ENCODE results near the gene DNPH1.
A peak's percentile ranks its signal among the peaks of the same experiment; 100 is the strongest.

Gene DNPH1

DNA sequence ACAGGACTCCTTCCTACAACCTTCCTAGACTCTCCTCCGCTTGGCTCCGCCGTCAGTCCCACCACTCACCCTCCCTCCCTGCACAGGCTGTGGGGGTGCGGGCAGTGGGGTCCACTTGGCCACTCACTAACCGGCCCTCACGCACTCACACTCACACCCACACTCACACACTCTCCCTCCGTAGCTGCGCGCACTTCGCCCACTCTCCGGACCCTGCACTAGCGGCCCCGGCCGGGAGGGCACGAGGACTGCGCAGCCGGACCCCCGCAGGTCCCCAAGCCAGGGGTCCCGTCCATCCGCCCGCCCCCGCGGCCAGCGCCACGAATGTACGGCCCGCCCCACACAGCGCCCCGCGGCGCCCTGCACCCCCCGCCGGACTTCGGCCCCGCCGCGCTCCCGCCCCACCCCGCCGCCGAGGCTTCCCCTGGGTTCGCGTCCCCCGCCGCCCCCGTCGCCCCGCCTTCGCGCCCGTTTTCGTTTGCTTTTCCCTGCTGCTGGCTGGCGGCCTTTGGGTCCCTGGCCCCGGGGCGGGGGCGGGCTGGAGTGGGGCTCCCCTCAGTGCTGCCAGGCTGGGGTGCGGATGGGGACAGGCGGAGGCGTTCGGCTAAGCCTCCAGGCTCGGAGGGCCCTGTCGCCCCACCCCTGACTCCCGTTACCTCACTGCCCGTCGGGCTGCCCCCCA is 45.8 kb upstream of the DNPH1 start:
- Histone ChIP-seq H3K36me3 (ENCODE audit: insufficient read depth, low read length) (no peaks in the 10 kb centered on the region), H3F3A (ENCODE audit: insufficient read depth, low read length) (no peaks in the 10 kb centered on the region), H2AFZ (ENCODE audit: low read length) (no peak overlapping the region), H3K27me3 (ENCODE audit: insufficient read depth, low read length) (peaks cover 10% of the 10 kb centered on the region; the same call in 1 of the 2 replicates), H3K9me3 (ENCODE audit: low read length) (no peaks in the 10 kb centered on the region), H3K79me2 (ENCODE audit: insufficient read depth, low read length) (no peaks in the 10 kb centered on the region), H3K9me2 (ENCODE audit: low read depth, low read length) (no peaks in the 10 kb centered on the region), H3K9ac (ENCODE audit: low read length) (no peak overlapping the region), H3K4me3 (ENCODE audit: low read depth, low read length, poor library complexity, severe bottlenecking) (no peak overlapping the region), H3K4me2 (ENCODE audit: low read length) (peak overlapping the region; percentile 23; the same call in 1 of the 2 replicates), H3K27ac (ENCODE audit: low read depth, low read length, poor library complexity, severe bottlenecking) (no peak overlapping the region), H3K4me1 (ENCODE audit: insufficient read depth, low read length, severe bottlenecking) (peaks cover 15% of the 10 kb centered on the region), H4K20me1 (ENCODE audit: insufficient read depth, low read length) (no peaks in the 10 kb centered on the region)
- no peak for TF ChIP-seq EZH2 (IDR thresholded peaks at IDR 0.05; ENCODE audit: borderline replicate concordance, low read length)
- TF ChIP-seq, protein P1, sequence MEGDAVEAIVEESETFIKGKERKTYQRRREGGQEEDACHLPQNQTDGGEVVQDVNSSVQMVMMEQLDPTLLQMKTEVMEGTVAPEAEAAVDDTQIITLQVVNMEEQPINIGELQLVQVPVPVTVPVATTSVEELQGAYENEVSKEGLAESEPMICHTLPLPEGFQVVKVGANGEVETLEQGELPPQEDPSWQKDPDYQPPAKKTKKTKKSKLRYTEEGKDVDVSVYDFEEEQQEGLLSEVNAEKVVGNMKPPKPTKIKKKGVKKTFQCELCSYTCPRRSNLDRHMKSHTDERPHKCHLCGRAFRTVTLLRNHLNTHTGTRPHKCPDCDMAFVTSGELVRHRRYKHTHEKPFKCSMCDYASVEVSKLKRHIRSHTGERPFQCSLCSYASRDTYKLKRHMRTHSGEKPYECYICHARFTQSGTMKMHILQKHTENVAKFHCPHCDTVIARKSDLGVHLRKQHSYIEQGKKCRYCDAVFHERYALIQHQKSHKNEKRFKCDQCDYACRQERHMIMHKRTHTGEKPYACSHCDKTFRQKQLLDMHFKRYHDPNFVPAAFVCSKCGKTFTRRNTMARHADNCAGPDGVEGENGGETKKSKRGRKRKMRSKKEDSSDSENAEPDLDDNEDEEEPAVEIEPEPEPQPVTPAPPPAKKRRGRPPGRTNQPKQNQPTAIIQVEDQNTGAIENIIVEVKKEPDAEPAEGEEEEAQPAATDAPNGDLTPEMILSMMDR (IDR thresholded peaks at IDR 0.05; ENCODE audit: low read length), result no peak

DNA sequence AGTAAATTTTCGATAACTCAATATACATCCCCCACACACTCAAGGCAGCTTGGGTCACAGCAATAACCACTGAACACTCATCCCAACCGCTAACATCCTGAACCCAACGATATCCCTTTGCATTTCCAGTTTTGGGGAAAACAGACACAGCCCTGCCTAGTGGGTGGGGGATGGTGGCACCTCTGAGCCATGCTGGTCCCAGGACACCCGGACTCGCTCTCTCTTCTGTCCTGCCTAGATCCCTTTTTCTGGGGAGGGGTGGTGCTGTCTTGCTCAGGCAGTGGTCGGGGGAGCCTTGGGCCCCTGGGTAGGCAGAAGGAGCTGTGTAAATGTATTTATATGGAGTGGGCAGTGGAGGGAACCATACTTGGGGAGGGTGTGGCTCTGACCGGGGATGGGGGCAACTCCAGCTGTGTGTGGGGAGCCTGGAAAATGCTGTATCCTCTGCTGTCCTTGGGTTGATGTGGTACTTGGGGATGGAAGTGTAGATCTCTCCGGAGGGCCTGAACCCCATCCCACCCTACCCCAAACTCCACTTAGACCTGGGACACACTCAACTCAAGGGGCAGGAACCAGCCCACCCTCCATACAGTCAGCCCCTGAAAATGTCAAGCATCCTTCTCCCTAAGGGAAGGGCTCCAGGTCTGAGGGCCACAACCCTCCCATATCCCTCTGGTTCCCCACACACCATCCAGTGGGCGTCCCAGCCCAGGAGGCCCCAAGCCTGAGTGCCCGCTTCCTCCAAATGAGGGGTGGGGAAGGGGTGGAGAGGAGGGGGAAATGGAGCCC is 45.0 kb upstream of the DNPH1 start:
- H3F3A ChIP-seq (ENCODE audit: insufficient read depth, low read length), result no peaks in the 10 kb centered on the region
- peaks cover 22% of the 10 kb centered on the region for H3K4me1 ChIP-seq (ENCODE audit: insufficient read depth, low read length, severe bottlenecking)
- no peaks in the 10 kb centered on the region for H3K79me2 ChIP-seq (ENCODE audit: insufficient read depth, low read length)
- H4K20me1 ChIP-seq (ENCODE audit: insufficient read depth, low read length), result no peaks in the 10 kb centered on the region
- no peak overlapping the region for H2AFZ ChIP-seq (ENCODE audit: low read length)
- no peaks in the 10 kb centered on the region for H3K36me3 ChIP-seq (ENCODE audit: insufficient read depth, low read length)
- H3K9me3 ChIP-seq (ENCODE audit: low read length), result no peaks in the 10 kb centered on the region
- H3K9me2 ChIP-seq (ENCODE audit: low read depth, low read length), result no peaks in the 10 kb centered on the region
- H3K4me3 ChIP-seq (ENCODE audit: low read depth, low read length, poor library complexity, severe bottlenecking), result no peak overlapping the region
- H3K4me2 ChIP-seq (ENCODE audit: low read length), result no peak overlapping the region
- no peak overlapping the region for H3K9ac ChIP-seq (ENCODE audit: low read length)
- no peak for TF ChIP-seq EZH2 (IDR thresholded peaks at IDR 0.05; ENCODE audit: borderline replicate concordance, low read length)
- TF ChIP-seq, protein P1 (IDR thresholded peaks at IDR 0.05; ENCODE audit: low read length), result no peak
- H3K27ac ChIP-seq (ENCODE audit: low read depth, low read length, poor library complexity, severe bottlenecking), result no peak overlapping the region
- peaks cover 10% of the 10 kb centered on the region; the same call in 1 of the 2 replicates for H3K27me3 ChIP-seq (ENCODE audit: insufficient read depth, low read length)

DNA sequence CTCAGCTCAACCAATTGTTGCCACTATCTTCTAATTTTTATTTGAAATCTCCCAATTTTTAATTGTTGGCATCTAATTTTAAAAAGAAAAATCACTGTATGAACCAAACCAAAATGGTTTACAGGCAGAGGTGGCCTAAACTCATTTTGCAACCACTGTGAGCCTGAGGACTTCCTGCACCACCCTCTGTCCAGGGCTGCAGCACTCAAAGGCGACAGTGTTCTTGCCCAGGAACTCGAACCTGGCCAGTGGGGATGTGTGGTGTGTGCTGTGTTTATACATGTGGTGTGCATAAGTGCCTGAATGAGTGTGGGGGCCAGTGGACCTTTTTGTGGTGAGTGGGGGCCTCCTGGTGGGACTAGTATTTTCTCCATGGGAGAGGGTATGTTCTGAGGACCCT is 44.4 kb upstream of the DNPH1 start:
- Histone ChIP-seq H3K27ac (ENCODE audit: low read depth, low read length, poor library complexity, severe bottlenecking) (no peak overlapping the region), H3K36me3 (ENCODE audit: insufficient read depth, low read length) (no peaks in the 10 kb centered on the region), H3K9me2 (ENCODE audit: low read depth, low read length) (no peaks in the 10 kb centered on the region), H3F3A (ENCODE audit: insufficient read depth, low read length) (no peaks in the 10 kb centered on the region), H3K4me1 (ENCODE audit: insufficient read depth, low read length, severe bottlenecking) (peaks cover 26% of the 10 kb centered on the region), H3K27me3 (ENCODE audit: insufficient read depth, low read length) (peaks cover 16% of the 10 kb centered on the region; the same call in 1 of the 2 replicates), H4K20me1 (ENCODE audit: insufficient read depth, low read length) (no peaks in the 10 kb centered on the region), H3K9ac (ENCODE audit: low read length) (no peak overlapping the region), H2AFZ (ENCODE audit: low read length) (no peak overlapping the region), H3K4me3 (ENCODE audit: low read depth, low read length, poor library complexity, severe bottlenecking) (no peak overlapping the region), H3K79me2 (ENCODE audit: insufficient read depth, low read length) (no peaks in the 10 kb centered on the region), H3K4me2 (ENCODE audit: low read length) (no peak overlapping the region), H3K9me3 (ENCODE audit: low read length) (no peaks in the 10 kb centered on the region)
- no peak for TF ChIP-seq EZH2 (IDR thresholded peaks at IDR 0.05; ENCODE audit: borderline replicate concordance, low read length)
- TF ChIP-seq, protein P1 (IDR thresholded peaks at IDR 0.05; ENCODE audit: low read length), result no peak

All from OCI-LY1 (cell line).